Colonic mucosa (tissue), 4 donors: ENCODE data around the gene DNAJC15. TPM values are rescaled to one million over a fixed set of nuclear protein-coding genes. Genes with fewer than 3 reads are reported as not detected.

Source experiments
- DNase-seq: peaks from one replicate; pipeline ENCODE4 v3.0.0-alpha.2; 2020
- H3K27ac ChIP-seq: fragments of 200-600 bp; one replicate; pipeline ENCODE4 v1.8.0; 2021
- H3K27me3 ChIP-seq: fragments of 200-600 bp; one replicate; pipeline ENCODE4 v1.8.0; 2021
- H3K36me3 ChIP-seq: fragments of 200-600 bp; one replicate; pipeline ENCODE4 v1.8.0; 2021
- H3K4me1 ChIP-seq: fragments of 200-600 bp; one replicate; pipeline ENCODE4 v1.8.0; 2021; ENCODE audit warnings: mild to moderate bottlenecking
- H3K4me3 ChIP-seq: fragments of 200-600 bp; one replicate; pipeline ENCODE4 v1.8.0; 2021
- H3K9ac ChIP-seq, 2 donors: one replicate each; pipeline ENCODE4 v1.7.0; 2013; ENCODE audit warnings: control low read depth in 2 of 2, low read depth in 2 of 2, low read length in 2 of 2
- H3K9me3 ChIP-seq: fragments of 200-600 bp; one replicate; pipeline ENCODE4 v1.8.0; 2021
- intact Hi-C: fragments of 100-400 bp; cut with DNase I; formaldehyde crosslinking; loops from one replicate; pipeline ENCODE4 v1.14.1; 2022
- total RNA-seq, 2 donors: library from RNA; stranded (reverse); fragmentation: NEBNext Ultra II Directional in 1 of 2; extraction: Animal tissue kit (Norgen Biotek cat#: 25700) in 1 of 2; gene quantifications; one replicate each; pipeline ENCODE4 v1.2.1, GENCODE V29; 2021
- TF ChIP-seq, protein P1 (sequence below): fragments of 200-600 bp; IDR thresholded peaks from one replicate; pipeline ENCODE4 v1.8.0; 2022; ENCODE audit warnings: antibody characterized with exemption, mild to moderate bottlenecking
- donor health status: healthy.
- donor health status: DM: no; HTN: no; CAD: no.
- donor health status: DM: no; HTN: no; CAD: no.

DNAJC15 gene
- total RNA-seq, 2 donors from 2014 or later: 6.6 to 14.6 TPM

DNA sequence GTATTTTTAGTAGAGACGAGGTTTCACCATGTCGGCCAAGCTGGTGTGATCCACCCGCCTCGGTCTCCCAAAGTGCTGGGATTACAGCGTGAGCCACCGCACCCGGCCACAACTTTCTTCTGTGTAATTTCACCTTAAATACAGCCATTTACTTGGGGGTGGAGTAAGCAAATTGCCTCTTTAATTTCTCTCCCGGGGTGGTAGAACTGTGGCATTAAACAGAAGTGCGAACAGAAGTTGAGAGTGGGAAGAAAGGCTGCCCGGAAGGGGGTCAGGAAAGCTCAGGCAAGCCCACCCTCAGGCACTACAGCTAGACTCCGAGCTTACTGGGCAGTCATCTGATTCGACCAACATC lies 475 bp upstream of the DNAJC15 start:
- intact Hi-C loops: no loop called here
- no peaks in the 10 kb centered on the region for H3K36me3 ChIP-seq
- peak overlapping the region; percentile 65 for H3K27ac ChIP-seq
- DNase-seq: no peak
- no peaks in the 10 kb centered on the region for H3K27me3 ChIP-seq
- peak overlapping the region; percentile 75 to 76 for H3K9ac ChIP-seq
- TF ChIP-seq, protein P1, sequence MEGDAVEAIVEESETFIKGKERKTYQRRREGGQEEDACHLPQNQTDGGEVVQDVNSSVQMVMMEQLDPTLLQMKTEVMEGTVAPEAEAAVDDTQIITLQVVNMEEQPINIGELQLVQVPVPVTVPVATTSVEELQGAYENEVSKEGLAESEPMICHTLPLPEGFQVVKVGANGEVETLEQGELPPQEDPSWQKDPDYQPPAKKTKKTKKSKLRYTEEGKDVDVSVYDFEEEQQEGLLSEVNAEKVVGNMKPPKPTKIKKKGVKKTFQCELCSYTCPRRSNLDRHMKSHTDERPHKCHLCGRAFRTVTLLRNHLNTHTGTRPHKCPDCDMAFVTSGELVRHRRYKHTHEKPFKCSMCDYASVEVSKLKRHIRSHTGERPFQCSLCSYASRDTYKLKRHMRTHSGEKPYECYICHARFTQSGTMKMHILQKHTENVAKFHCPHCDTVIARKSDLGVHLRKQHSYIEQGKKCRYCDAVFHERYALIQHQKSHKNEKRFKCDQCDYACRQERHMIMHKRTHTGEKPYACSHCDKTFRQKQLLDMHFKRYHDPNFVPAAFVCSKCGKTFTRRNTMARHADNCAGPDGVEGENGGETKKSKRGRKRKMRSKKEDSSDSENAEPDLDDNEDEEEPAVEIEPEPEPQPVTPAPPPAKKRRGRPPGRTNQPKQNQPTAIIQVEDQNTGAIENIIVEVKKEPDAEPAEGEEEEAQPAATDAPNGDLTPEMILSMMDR: no peak
- H3K4me3 ChIP-seq: peak overlapping the region; percentile 46
- no peaks in the 10 kb centered on the region for H3K4me1 ChIP-seq
- H3K9me3 ChIP-seq: no peaks in the 10 kb centered on the region

DNA sequence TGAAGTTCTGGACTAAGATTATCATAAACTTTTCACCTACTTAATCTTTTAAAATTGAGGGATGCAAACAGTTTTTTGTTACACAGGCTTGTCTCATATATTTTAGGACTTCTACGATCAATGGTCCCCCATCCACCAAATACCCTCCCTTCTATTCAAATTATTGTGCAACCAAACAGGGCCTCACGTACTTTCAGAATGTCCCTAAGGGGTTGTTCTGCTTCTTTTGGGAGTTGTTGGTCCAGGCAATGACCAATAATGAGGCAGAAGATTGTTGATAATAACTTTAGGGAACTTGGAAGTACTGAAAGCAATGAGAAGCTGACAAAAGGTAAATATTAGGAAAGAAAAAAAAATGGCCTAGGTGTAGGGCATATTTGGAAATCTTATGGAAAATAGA lies 2.9 kb downstream of the DNAJC15 start:
- intact Hi-C loops: no loop called here

DNA sequence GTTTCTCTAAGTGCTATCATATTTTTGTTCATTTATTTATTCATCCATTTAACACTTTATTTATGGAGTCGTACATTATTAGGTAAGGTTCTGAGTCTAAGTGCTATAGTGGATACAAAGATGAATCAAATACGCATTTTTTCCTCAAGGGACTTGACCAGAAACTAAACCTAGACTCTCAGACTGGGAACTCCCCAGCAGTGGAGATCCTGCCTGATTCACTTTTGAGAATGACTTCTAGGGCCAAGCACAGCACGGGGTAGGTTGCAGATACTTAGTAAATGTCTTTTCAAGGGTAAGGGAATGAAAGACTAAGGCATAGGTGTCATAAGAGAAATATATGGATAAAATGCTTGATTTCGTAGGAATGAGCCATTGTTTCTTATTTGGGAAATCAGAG lies 7.2 kb downstream of the DNAJC15 start:
- H3K27ac ChIP-seq: no peak overlapping the region
- H3K4me3 ChIP-seq: no peak overlapping the region
- no peak for DNase-seq
- intact Hi-C loops: no loop called here
- TF ChIP-seq, protein P1: no peak
- no peaks in the 10 kb centered on the region for H3K9me3 ChIP-seq
- no peaks in the 10 kb centered on the region for H3K4me1 ChIP-seq
- no peaks in the 10 kb centered on the region for H3K27me3 ChIP-seq
- no peaks in the 10 kb centered on the region for H3K36me3 ChIP-seq
- no peak overlapping the region for H3K9ac ChIP-seq

More for the DNA sequence above, 2.9 kb downstream of the DNAJC15 start:
- no peaks in the 10 kb centered on the region for H3K27me3 ChIP-seq
- no peaks in the 10 kb centered on the region for H3K36me3 ChIP-seq
- DNase-seq: no peak
- no peak overlapping the region for H3K9ac ChIP-seq
- no peak overlapping the region for H3K27ac ChIP-seq
- no peaks in the 10 kb centered on the region for H3K9me3 ChIP-seq
- H3K4me1 ChIP-seq: no peaks in the 10 kb centered on the region
- H3K4me3 ChIP-seq: no peak overlapping the region
- TF ChIP-seq, protein P1: no peak

DNA sequence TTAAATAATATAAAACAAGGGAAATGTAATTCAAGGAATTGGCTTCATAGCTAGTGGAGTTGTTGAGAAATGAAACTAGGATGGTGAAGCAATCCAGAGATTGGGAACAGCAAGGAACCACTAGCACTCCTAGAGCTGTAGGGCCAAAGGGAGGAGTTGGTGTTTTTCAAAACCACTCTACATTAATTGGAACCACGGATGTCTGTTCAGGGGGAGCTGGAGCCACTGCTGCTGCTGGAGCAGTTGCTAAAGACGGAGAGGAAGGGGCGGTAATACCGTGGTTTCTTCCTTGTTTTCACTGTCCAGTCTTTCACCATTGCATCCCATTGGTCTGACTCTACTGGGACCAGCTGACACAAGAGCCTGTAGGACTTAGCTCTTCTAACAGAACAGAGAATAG lies 8.5 kb downstream of the DNAJC15 start:
- no peak overlapping the region for H3K27ac ChIP-seq
- H3K4me3 ChIP-seq: no peak overlapping the region
- no peaks in the 10 kb centered on the region for H3K9me3 ChIP-seq
- H3K9ac ChIP-seq: no peak overlapping the region
- intact Hi-C loops: no loop called here
- no peaks in the 10 kb centered on the region for H3K4me1 ChIP-seq
- DNase-seq: no peak
- H3K36me3 ChIP-seq: no peaks in the 10 kb centered on the region
- no peaks in the 10 kb centered on the region for H3K27me3 ChIP-seq
- TF ChIP-seq, protein P1: no peak

DNA sequence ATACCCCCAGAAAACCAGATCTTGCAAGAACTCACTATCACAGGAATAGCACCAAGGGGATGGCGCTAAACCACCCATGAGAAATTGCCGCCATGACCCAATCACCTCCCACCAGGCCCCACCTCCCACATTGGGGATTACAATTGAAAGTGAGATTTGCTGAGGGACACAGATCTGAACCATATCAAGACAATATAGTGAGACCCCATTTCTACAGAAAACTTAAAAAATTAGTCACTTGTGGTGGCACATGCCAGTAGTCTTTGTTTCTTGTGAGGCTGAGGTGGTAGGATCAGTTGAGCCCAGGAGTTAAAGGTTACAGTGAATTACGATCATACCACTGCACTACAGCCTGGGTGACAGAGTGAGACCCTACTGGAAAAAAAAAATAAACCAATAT lies 9.7 kb downstream of the DNAJC15 start:
- Histone ChIP-seq H3K27me3 (no peaks in the 10 kb centered on the region), H3K9ac (no peak overlapping the region), H3K4me1 (no peaks in the 10 kb centered on the region), H3K4me3 (no peak overlapping the region), H3K27ac (no peak overlapping the region), H3K9me3 (no peaks in the 10 kb centered on the region), H3K36me3 (no peaks in the 10 kb centered on the region)
- intact Hi-C loops: no loop called here
- TF ChIP-seq, protein P1: no peak
- DNase-seq: no peak
